ENCODE data around the gene CNGA3. TPM values are rescaled to one million over a fixed set of nuclear protein-coding genes. Genes with fewer than 3 reads are reported as not detected.

Gene CNGA3
- total and polyA plus RNA-seq, 2 of the 8 experiments (the other 6 are each of a cell fraction or from before 2014, with no cell fraction given) = 0.02 TPM; not detected in 1

- Histone ChIP-seq H3K23me2 (ENCODE audit: low read depth, low read length) (no peaks in the 10 kb centered on the region), H3K36me3 (ENCODE audit: control insufficient read depth in 2 of 4, insufficient read depth in 4 of 4, low read length in 3 of 4) (no peaks in the 10 kb centered on the region), H4K8ac (ENCODE audit: extremely low read depth, insufficient read depth, low read length) (no peak overlapping the region), H3K56ac (replicated peaks; ENCODE audit: insufficient read length, low read depth, low read length) (no peak overlapping the region), H4K20me1 (replicated peaks in 1 of 2; ENCODE audit: control insufficient read depth in 1 of 2, insufficient read depth in 2 of 2, low read length in 2 of 2) (no peaks in the 10 kb centered on the region), H3K4ac (replicated peaks; ENCODE audit: insufficient read length, low read depth, low read length) (no peak overlapping the region), H2AK5ac (ENCODE audit: low read depth, low read length) (no peak overlapping the region), H3K9me3 (ENCODE audit: insufficient read depth in 2 of 2, low read depth in 1 of 2, low read length in 1 of 2) (no peaks in the 10 kb centered on the region), H4K91ac (replicated peaks; ENCODE audit: insufficient read length, low read length) (no peak overlapping the region), H3K79me1 (ENCODE audit: low read depth, low read length) (no peaks in the 10 kb centered on the region), H3K79me2 (ENCODE audit: control insufficient read depth in 1 of 2, insufficient read depth in 2 of 2, low read length in 2 of 2) (no peaks in the 10 kb centered on the region), H2AFZ (ENCODE audit: low read length) (no peak overlapping the region), H3K4me2 (ENCODE audit: insufficient read depth in 1 of 2, low read depth in 2 of 2, low read length in 2 of 2) (no peak overlapping the region), H2BK12ac (ENCODE audit: low read depth, low read length) (no peak overlapping the region), H3K18ac (ENCODE audit: extremely low read depth, low read length) (no peak overlapping the region), H3K14ac (ENCODE audit: insufficient read length) (no peak overlapping the region), H2BK5ac (ENCODE audit: low read depth, low read length) (no peak overlapping the region), H3K27ac (ENCODE audit: low read depth, low read length) (no peak overlapping the region), H3K23ac (ENCODE audit: insufficient read length) (no peak overlapping the region), H2BK120ac (replicated peaks; ENCODE audit: low read depth, low read length) (no peak overlapping the region), H3K27me3 (replicated peaks in 1 of 4; ENCODE audit: control insufficient read depth in 3 of 4, extremely low read depth in 1 of 4, insufficient read depth in 3 of 4, low read length in 3 of 4) (no peaks in the 10 kb centered on the region), H2BK20ac (ENCODE audit: low read length) (no peak overlapping the region), H2BK15ac (ENCODE audit: low read length) (no peak overlapping the region), H3K4me1 (replicated peaks in 1 of 4; ENCODE audit: control insufficient read depth in 3 of 4, insufficient read depth in 4 of 4, low read length in 3 of 4) (peaks cover 0 to 4% (median 0%) of the 10 kb centered on the region in 4 experiments; a peak in 3 of 7 replicates), H4K5ac (ENCODE audit: insufficient read length, low read depth, low read length) (no peak overlapping the region), H3K9ac (replicated peaks in 1 of 4; ENCODE audit: extremely low read depth in 1 of 4, low read depth in 3 of 4, low read length in 3 of 4) (no peak overlapping the region), H3K4me3 (ENCODE audit: extremely low read depth in 1 of 4, insufficient read depth in 2 of 4, low read depth in 3 of 4, low read length in 4 of 4) (no peak overlapping the region)
- CTCF ChIA-PET (ENCODE audit: partially characterized antibody) = no interaction called here
- 92% methylated on average over 4 of the region's 4 CpGs; no CpG with 5 or more reads in 1 of the 2 experiments for WGBS, 2 experiments (ENCODE audit: extremely low coverage in 1 of 2, insufficient coverage in 1 of 2, insufficient read length in 1 of 2, insufficient replicate concordance in 2 of 2, low coverage in 1 of 2, low lambda C conversion rate in 2 of 2, missing lambda C conversion rate in 1 of 2)
- DNase-seq (ENCODE audit: low read depth in 1 of 2, low spot score in 2 of 2) (no peak), FAIRE-seq (no peak)
- POLR2A ChIA-PET (ENCODE audit: partially characterized antibody) = no interaction called here
- TF ChIP-seq TAF1 (IDR thresholded peaks at IDR 0.05; ENCODE audit: low read depth, low read length) (no peak), EZH2 (IDR thresholded peaks at IDR 0.05; ENCODE audit: low read depth, low read length, severe bottlenecking) (no peak), HDAC2 (IDR thresholded peaks at IDR 0.05; ENCODE audit: borderline replicate concordance in 1 of 2, low read depth in 2 of 2, low read length in 2 of 2) (no peak), SP1 (IDR thresholded peaks at IDR 0.05; ENCODE audit: low read depth, low read length) (no peak), SRF (IDR thresholded peaks at IDR 0.05; ENCODE audit: low read depth, low read length) (no peak), TEAD4 (IDR thresholded peaks at IDR 0.05; ENCODE audit: low read depth, low read length) (no peak), RXRA (IDR thresholded peaks at IDR 0.05; ENCODE audit: insufficient read depth, low read depth, low read length) (no peak), SP2 (IDR thresholded peaks at IDR 0.05; ENCODE audit: low read length) (no peak), CREB1 (IDR thresholded peaks at IDR 0.05) (no peak), RNF2 (IDR thresholded peaks at IDR 0.05; ENCODE audit: borderline replicate concordance, low read depth, low read length, missing control alignments, poor library complexity, severe bottlenecking) (no peak), BRCA1 (IDR thresholded peaks at IDR 0.05; ENCODE audit: low read depth, low read length) (no peak), GTF2F1 (IDR thresholded peaks at IDR 0.05; ENCODE audit: borderline replicate concordance, low read depth, low read length) (no peak), GABPA (IDR thresholded peaks at IDR 0.05; ENCODE audit: borderline replicate concordance, insufficient read depth, low read length) (no peak), TBP (IDR thresholded peaks at IDR 0.05; ENCODE audit: low read depth, low read length) (no peak)
These were observed 32.0 kb upstream of the CNGA3 start for GRCh38 chr2:98314251-98314650.
